Measurements from ENCODE around the gene ACY1. TPM values are rescaled to one million over a fixed set of nuclear protein-coding genes. Genes with fewer than 3 reads are reported as not detected.

The ACY1 gene
- total and polyA plus RNA-seq, 10 of the 15 experiments (the other 5 are each of a cell fraction or from before 2014, with no cell fraction given) = 18.5 to 42.2 (median 27.8) TPM

- ChIA-PET SMC1A (ENCODE audit: uncharacterized antibody, unreplicated experiment) (interaction anchor here (0.6 kb wide), 1 partner anchor 293 kb away, joined by 3 read pairs; no protein-coding TSS in a partner anchor), RAD21 (ENCODE audit: unreplicated experiment) (interaction anchor here (1.2 kb wide), 1 partner anchor 12 kb away, joined by 3 read pairs; the partner anchor contains the start of gene RRP9), CTCF (interaction anchor here (1.2 to 1.6 kb wide), 4 partner anchors 11 to 29 kb away, joined by 4 to 5 read pairs (median 4); partner anchors contain the start of genes ABHD14B, PARP3 and RRP9), POLR2A (no interaction called here)
- FAIRE-seq (no peak), DNase-seq (ENCODE audit: low read depth, low spot score) (no peak), ATAC-seq (no peak)
- no peak overlapping the region for H3K27ac ChIP-seq (ENCODE audit: control insufficient read depth, insufficient read depth)
- no peak overlapping the region for H3K4me2 ChIP-seq (ENCODE audit: control insufficient read depth, insufficient read depth)
- H3K4me3 ChIP-seq = no peak overlapping the region
- H4K20me1 ChIP-seq (ENCODE audit: control insufficient read depth, insufficient read depth) = no peaks in the 10 kb centered on the region
- no peaks in the 10 kb centered on the region for H3K36me3 ChIP-seq (ENCODE audit: control insufficient read depth in 2 of 2, insufficient read depth in 2 of 2, low read length in 1 of 2)
- no peaks in the 10 kb centered on the region for H3K79me2 ChIP-seq (ENCODE audit: control insufficient read depth, insufficient read depth, low read length)
- no peak for TF ChIP-seq MYC (IDR thresholded peaks at IDR 0.05; ENCODE audit: insufficient read depth, insufficient read length, insufficient replicate concordance, low read length, severe bottlenecking)
- TF ChIP-seq ZBTB11 (CRISPR knock-in tag; IDR thresholded peaks at IDR 0.05) = no peak
- TF ChIP-seq RAD21 (IDR thresholded peaks at IDR 0.05; ENCODE audit: insufficient read depth, low read depth, low read length) = no peak
- TF ChIP-seq, protein P1, sequence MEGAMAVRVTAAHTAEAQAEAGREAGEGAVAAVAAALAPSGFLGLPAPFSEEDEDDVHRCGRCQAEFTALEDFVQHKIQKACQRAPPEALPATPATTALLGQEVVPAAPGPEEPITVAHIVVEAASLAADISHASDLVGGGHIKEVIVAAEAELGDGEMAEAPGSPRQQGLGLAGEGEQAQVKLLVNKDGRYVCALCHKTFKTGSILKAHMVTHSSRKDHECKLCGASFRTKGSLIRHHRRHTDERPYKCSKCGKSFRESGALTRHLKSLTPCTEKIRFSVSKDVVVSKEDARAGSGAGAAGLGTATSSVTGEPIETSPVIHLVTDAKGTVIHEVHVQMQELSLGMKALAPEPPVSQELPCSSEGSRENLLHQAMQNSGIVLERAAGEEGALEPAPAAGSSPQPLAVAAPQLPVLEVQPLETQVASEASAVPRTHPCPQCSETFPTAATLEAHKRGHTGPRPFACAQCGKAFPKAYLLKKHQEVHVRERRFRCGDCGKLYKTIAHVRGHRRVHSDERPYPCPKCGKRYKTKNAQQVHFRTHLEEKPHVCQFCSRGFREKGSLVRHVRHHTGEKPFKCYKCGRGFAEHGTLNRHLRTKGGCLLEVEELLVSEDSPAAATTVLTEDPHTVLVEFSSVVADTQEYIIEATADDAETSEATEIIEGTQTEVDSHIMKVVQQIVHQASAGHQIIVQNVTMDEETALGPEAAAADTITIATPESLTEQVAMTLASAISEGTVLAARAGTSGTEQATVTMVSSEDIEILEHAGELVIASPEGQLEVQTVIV (IDR thresholded peaks at IDR 0.05; ENCODE audit: borderline replicate concordance, partially characterized antibody) = no peak
- TF ChIP-seq SP1 (IDR thresholded peaks at IDR 0.05; ENCODE audit: low read depth, low read length) = no peak
- TF ChIP-seq, protein P2, sequence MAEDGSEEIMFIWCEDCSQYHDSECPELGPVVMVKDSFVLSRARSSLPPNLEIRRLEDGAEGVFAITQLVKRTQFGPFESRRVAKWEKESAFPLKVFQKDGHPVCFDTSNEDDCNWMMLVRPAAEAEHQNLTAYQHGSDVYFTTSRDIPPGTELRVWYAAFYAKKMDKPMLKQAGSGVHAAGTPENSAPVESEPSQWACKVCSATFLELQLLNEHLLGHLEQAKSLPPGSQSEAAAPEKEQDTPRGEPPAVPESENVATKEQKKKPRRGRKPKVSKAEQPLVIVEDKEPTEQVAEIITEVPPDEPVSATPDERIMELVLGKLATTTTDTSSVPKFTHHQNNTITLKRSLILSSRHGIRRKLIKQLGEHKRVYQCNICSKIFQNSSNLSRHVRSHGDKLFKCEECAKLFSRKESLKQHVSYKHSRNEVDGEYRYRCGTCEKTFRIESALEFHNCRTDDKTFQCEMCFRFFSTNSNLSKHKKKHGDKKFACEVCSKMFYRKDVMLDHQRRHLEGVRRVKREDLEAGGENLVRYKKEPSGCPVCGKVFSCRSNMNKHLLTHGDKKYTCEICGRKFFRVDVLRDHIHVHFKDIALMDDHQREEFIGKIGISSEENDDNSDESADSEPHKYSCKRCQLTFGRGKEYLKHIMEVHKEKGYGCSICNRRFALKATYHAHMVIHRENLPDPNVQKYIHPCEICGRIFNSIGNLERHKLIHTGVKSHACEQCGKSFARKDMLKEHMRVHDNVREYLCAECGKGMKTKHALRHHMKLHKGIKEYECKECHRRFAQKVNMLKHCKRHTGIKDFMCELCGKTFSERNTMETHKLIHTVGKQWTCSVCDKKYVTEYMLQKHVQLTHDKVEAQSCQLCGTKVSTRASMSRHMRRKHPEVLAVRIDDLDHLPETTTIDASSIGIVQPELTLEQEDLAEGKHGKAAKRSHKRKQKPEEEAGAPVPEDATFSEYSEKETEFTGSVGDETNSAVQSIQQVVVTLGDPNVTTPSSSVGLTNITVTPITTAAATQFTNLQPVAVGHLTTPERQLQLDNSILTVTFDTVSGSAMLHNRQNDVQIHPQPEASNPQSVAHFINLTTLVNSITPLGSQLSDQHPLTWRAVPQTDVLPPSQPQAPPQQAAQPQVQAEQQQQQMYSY (CRISPR knock-in tag; IDR thresholded peaks at IDR 0.05) = no peak
- no peak for TF ChIP-seq DPF2 (IDR thresholded peaks at IDR 0.05)
- no peak for TF ChIP-seq KLF5 (IDR thresholded peaks at IDR 0.05; ENCODE audit: partially characterized antibody)
- TF ChIP-seq EZH2 (IDR thresholded peaks at IDR 0.05; ENCODE audit: borderline replicate concordance, control insufficient read depth, low read depth, low read length) = no peak
- TF ChIP-seq NFYB (IDR thresholded peaks at IDR 0.05; ENCODE audit: insufficient read depth, low read depth, low read length) = no peak
- in situ Hi-C loops (cut with MboI) = no loop called here
- H3K9me3 ChIP-seq (replicated peaks; ENCODE audit: control insufficient read depth, insufficient read depth, low read length) = no peaks in the 10 kb centered on the region
- H3K27me3 ChIP-seq (replicated peaks in 1 of 2; ENCODE audit: control insufficient read depth in 2 of 2, insufficient read depth in 2 of 2, low read length in 1 of 2) = peaks cover 0 to 8% of the 10 kb centered on the region in 2 experiments; a peak in 3 of 4 replicates
- intact Hi-C loops (cut with micrococcal nuclease; ENCODE audit: unreplicated experiment) = no loop called here
- no peak overlapping the region for H2AFZ ChIP-seq (ENCODE audit: control insufficient read depth, low read depth, low read length)
- no peaks in the 10 kb centered on the region for H3K4me1 ChIP-seq (ENCODE audit: control insufficient read depth, insufficient read depth, low read length)
- BruUV-seq (replicated peaks) = no TSS peak
- WGBS (ENCODE audit: insufficient coverage, insufficient replicate concordance, low lambda C conversion rate, missing lambda C conversion rate) = 63% methylated on average over 3 of the region's 3 CpGs
- H3K9ac ChIP-seq (ENCODE audit: control insufficient read depth, insufficient read depth, low read length) = no peak overlapping the region
Observed at GRCh38 chr3:51953445-51953844, 29.9 kb upstream of the ACY1 start.

Data from GM12878 (cell line).